Iris pigment epithelial cell (primary cell): ENCODE data around the gene CPLX1.
"Not testable (repeated sequence)": the region's sequence is repeated elsewhere in the genome, so short reads cannot be mapped to it uniquely, and the experiment has no call there.

Experiments used
- DNase-seq: peaks from one replicate; pipeline ENCODE4 v3.0.0-alpha.2; 2011; ENCODE audit warnings: low read depth

Gene CPLX1

DNA sequence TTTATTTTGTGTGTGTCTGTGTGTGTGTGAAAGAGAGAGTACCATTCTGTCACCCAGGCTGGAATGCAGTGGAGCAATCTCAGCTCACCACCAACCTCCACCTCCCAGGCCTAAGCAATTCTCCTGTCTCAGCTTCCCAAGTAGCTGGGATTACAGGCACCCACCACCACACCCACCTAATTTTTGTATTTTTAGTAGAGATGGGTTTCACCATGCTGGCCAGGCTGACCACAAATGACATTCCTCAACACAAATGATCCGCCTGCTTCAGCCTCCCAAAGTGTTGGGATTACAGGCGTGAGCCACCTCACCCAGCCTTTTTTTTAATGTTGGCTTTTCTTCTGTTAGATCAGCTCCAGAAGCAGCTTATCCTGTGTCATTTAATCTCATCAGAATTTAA is 50.4 kb downstream of the CPLX1 start:
- DNase-seq = not testable (repeated sequence)

DNA sequence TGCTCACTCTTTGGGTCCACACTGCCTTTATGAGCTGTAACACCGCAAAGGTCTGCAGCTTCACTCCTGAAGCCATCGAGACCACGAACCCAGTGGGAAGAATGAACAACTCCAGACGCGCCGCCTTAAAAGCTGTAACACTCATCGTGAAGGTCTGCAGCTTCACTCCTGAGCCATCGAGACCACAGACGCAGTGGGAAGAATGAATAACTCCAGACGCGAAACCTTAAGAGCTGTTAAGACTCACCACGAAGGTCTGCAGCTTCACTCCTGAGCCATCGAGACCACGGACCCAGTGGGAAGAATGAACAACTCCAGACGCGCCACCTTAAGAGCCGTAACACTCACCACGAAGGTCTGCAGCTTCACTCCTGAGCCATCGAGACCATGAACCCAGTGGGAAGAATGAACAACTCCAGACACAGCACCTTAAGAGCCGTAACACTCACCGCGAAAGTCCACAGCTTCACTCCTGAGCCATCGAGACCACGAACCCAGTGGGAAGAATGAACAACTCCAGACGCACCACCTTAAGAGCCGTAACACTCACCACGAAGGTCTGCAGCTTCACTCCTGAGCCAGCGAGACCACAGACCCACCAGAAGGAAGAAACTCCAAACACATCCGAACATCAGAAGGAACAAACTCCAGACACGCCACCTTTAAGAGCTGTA is 51.4 kb downstream of the CPLX1 start:
- not testable (repeated sequence) for DNase-seq

DNA sequence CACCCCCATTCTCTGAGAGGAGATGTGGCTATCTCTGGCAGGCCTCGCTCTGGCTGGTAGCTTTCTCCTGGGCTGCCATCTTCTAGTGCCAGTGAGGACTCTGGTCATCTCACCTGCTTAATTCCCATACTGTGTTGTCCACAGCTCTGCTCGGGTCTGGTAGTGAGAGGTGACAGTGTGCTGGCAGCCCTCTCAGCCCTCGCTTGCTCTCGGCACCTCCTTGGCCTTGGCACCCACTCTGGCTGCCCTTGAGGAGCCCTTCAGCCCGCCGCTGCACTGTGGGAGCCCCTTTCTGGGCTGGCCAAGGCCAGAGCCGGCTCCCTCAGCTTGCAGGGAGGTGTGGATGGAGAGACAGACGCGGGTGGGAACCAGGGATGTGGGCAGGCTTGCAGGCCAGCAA is 52.7 kb downstream of the CPLX1 start:
- no peak for DNase-seq

DNA sequence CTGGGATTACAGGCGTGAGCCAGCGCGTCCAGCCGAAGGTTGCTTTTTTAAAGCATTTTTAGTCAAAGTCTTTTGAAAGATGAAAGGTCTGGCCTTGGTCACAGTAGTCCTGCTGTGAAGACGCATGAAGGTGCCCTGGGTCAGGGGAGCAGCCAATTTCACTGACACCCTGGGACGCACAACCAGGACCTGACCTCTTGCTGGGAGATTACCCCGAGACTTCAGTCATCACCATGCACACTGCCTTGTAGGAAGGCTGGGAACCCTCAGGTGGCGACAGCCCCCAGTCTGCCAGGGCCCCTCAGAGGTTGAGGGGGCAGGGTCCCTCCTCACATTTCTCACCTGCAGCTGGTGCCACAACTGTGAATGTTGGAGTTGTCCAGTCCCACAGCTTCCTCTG is 53.2 kb downstream of the CPLX1 start:
- DNase-seq = no peak

DNA sequence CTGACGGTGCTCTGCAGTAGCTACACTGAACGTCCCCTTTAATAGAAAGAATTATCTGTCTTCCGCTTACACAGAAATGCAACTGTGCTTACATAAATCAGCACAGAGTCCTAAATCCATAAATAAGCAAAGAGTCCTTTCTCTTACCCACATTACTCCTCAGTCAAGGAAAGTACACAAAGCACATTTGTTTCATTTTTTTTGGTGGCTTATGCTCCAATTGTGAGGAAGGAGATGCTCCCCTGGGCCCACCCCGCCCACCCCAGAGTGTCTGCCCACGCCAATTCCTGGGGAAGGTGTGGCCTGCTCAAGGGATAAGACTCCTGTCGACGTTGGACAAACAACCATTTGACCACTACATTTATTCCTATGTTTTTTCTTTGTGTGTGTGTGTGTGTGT is 53.8 kb downstream of the CPLX1 start:
- DNase-seq = no peak

DNA sequence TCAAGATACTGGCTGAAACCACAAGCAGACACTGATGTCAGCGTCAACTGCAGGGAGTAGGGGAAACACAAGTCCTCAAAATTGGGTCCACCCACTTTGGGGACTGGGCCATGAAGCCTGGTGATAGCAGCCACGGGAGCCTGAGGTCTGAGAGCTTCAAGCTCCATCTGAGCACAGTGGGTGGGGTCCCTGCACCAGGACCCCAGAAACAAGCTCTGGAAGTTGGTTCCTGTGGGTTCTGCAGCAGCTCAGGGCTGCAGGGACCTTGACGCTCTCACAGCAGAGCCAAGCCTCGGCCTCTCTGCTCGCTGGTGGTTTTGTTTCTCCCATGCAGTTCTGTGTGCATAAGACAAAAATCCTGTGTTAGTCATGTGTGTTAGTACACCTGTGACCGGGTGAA is 54.5 kb downstream of the CPLX1 start:
- DNase-seq = no peak

DNA sequence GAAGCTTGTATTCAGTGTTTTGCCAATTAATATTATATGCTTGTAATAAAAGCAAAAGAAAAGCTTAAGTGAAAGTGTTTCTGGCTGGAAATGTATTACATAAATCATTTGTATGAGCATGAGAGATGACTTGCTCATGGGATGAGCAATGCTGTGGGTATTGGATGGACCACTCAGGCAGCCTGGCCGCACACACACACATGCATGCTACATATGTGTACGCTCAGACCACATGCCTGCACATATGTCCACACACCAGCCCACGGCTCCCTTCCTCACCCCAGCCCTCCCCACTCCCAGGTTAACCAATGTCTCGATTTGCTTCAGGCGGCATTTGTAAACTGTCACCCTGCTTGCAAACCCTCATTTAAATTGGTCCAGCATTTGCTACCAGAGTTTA is 55.9 kb downstream of the CPLX1 start:
- DNase-seq = no peak

DNA sequence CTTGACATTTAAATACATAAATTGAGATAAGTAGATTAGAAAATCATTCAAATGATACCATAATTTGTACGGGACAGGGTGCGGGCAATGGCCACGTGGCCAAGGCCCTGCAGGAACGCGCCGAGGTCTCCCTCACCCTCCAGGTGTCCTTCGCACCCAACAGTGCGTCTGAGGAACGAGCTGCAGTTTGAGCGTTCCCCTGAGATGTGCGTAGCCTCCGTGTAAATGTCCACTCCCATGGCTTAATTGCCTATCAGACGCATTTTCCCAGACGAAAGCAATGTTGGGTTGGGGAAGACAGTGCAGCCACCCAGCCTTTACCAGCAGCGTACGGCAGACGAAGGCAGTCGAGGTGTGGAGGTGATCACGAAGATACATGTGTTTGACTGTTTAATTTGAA is 56.4 kb downstream of the CPLX1 start:
- DNase-seq = no peak

DNA sequence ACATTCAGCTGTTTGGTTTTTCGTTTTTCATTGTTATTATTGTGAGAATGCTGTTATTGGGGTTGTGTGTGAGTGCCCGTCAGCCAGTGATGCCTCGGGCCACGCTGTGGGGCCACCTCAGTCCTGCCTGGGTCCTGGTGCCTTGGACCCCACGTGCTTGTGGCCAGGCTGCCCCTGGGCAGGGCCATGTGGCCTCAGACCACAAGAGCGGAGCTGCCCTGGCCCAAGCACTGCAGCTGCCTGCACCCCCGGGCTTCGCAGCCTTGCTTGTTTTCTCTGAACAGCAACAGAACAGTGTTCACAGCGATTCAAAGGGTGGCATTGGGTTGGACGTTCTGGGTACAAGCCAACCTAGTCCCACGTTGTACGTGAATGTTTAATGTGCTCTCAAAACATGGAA is 56.9 kb downstream of the CPLX1 start:
- DNase-seq = no peak

DNA sequence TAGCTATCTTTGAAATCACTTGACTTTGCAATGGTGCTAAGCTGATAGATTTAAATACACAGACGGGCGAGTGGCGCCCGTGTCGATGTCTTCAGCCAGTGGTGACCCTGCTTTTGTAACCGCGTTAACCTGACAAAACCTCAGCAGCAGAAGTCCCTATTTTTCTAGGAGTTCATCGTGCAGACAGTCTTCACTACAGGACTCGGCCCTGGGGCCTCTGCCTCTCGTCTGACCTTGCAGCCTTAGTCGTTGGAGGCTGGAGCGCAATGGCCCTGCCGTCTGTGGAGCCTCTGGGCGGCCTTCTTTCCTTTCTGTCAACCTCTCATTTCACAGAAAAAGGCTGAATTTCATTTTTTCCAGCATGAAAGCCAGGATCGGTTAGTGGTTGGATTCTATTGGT is 57.9 kb downstream of the CPLX1 start:
- DNase-seq = no peak

DNA sequence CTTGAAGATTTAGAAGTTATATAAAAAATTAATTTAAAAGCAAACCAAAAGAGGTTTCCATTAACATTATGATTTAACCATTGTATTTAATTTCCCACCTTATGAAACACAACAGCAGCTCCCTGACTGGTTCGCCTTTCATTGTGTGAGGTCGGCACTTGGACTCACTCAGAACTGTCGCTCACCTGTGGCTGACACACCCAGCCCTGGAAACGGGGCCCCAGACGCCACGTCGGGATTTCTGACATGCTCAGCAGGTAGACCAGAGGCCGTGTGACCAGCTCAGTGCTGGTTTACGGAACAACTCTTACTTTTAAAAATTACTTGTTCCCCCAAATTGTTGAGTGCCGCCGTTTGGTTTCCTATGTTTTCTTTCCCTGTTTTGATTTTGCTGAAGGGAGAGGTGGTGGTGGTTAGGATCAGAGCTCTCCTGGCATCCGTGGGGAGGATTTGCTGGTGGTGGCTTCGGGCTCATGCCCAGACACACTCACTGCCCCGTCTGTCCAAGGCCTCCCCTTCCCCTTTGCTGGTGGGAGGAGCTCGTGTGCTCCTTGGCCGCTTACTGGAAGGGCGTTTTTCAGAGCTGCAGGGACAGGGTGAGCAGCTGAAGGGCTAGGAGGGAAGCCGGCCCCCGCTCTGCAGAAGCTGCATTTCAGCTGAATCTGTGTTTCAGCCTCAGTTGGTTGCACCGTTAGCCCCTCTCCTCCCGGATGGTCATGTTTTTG is 59.2 kb downstream of the CPLX1 start:
- DNase-seq = no peak

DNA sequence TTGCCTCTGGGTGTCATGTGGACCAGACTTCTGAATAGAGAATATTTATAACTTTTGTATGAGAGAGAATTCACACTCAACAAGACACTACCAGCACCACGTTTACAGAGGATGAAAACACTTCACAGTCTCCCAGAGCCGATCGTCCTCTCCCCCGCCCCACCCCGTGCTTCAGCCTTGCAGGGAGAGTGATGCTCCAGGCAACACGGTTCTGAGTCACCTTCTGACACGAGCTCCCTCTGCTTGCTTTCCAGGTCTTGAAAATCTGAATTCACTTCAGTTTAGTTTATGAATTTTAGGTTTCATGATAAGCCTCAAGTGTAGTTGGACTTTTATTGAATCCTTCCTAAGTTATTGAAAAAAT is 59.8 kb downstream of the CPLX1 start:
- DNase-seq = peak; percentile 74

DNA sequence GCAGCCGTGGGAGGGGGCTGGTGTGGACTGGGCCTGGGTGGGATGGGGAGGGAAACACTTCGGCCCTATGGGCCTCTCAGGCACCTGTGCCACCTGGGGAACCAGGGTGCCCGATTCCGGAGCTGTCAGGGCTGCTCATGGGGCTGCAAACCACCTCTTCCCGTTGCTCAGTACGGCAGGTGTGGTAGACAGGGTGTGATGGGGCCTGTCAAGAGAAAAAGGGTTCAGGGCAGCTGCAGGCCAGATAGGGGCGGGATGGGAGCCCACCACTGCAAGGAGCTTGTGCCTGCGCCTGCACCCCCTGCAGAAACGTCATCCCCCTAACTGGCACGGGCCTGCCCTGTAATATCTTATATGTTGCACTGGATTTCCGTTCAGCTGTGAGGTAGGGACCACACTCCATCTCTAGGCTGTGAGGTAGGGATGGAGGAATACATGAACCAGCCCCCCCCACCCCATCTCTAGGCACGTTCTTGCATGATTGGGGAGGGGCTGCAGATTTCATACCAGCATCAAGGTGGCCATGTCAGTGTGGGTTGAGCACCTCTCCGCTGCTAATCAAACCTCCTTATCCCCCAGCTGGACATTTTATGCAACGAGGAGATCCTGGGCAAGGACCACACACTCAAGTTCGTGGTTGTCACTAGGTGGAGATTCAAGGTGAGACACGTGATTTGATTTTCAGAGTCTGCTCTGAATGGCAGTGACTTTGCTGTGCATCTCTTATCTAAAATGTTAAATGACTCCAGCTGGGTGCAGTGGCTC is 61.3 kb downstream of the CPLX1 start:
- DNase-seq = no peak

DNA sequence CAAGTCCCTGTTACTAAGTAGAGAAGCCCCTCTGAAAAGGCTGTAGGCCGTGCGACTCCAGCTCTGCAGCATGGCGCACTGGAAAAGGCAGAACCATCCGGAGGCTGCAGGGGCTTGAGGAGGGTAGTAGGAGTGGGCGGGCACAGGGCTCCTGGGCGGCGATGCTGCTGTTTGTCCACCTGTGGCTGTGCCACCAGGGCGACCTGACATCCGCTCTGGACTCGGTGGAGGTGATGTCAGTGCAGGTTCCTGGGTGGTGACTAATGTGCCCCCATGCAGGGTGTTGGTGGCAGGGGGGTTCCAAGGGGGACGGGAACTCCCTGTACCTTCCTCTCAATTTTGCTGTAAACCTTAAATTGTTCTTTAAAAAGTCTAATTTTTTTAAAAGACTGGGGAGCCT is 62.0 kb downstream of the CPLX1 start:
- no peak for DNase-seq

DNA sequence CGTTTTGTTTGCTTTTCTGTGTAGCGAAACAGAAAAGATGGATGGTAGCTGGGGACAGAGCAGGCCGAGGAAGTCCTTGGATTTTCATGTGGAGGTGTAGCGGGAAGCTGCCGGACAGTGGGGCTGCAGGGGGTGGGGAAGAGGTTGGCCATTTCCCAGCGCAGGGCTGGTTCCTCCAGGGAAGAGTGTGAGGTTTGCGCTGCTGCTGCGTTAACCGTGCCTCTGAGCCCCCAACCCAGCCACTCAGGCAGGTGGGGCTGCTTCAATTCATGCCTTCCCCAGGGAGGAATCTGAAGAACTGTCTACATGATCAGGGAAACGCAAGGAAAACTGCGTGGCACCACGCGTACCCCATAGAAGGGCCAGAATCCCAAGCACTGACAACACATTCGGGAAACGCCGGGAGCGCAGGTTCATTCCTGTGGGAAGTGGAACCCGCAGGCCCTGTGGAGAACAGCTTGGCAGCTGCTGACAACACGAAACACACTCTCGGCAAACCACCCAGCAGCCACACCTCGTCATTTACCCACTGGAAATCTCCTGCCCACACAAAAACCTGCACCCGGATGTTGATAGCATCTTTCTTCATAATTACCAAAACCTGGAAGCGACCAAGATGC is 62.6 kb downstream of the CPLX1 start:
- no peak for DNase-seq

DNA sequence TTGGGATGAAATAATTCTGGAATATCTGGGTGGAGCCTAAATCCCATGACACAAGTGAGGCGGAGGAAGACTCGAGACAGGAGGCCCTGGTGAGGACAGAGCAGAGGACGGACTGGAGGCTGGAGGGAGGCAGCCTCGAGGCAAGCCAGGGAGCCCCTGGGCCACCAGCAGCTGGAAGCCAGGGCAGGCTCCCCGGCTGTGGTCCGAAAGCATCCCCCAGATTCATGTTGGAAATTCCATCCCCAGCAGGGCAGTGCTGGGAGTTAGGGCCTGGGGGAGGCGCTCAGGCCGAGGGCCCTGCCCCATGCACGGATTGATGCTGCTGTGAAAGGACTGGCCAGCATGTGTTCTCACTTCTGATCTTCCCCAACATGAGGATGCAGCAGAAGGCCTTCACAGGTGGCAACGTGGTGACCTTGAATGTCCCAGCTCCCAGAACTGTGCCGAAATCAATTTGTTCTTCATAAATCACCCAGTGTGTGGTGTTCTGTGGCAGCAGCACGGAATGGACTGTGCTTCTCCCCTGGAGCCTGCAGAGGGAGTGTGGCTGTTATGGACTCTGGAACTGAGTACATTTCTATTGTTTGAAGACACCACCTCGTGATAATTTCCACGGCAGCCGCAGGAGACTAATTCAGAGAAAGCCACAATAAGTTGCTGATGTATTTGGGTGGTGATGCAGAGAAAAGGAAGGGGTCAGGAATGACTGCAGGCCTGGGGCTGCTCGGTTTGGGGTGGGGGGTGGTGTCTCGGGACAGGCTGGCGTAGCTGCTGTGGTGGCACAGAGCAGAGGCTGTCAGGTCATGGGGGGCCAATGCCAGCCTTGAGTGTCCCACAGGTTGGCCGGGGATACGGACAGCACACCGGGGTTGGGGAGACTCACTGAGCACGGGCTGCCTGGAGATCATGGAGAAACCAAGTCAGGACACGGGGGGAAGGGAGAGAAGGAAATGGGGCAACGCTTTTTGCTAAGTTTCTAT is 63.4 kb downstream of the CPLX1 start:
- DNase-seq = no peak

DNA sequence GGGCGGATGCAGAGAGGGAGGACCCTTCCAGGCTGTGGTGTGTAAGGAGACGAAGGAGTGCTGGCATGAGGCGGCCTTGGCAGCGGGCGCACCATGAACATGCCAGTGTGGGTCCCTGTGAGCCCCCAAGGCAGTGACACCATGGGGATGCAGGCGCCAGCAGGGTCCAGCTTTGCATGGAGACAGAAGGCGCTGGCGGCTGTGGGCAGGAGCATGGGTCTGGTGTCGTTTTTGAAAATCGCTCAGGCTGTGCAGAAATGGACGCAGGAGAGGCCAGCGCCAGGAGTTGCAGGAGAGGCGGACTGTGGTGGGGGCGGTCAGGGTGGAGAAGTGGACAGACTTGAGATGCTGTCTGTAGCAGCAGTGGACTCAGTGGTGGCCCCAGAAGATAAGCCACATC is 64.2 kb downstream of the CPLX1 start:
- no peak for DNase-seq

DNA sequence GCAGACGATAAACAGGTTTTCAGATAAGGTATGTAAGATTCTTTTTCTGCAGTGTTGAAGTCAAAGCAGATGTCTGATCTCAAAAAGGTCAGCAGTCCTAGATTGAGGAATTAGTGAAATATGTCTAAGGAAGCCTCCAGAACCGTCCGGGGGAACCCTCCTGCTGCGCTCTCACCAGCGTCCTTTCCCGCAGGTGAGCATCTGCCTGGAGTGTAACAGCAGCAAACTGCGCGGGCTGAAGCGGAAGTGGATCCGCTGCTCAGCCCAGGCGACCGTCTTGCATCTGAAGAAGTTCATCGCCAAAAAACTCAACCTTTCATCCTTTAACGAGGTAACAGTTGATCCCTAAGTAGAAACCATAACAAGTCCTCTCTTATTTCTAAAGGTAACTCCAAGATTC is 64.8 kb downstream of the CPLX1 start:
- DNase-seq = no peak

DNA sequence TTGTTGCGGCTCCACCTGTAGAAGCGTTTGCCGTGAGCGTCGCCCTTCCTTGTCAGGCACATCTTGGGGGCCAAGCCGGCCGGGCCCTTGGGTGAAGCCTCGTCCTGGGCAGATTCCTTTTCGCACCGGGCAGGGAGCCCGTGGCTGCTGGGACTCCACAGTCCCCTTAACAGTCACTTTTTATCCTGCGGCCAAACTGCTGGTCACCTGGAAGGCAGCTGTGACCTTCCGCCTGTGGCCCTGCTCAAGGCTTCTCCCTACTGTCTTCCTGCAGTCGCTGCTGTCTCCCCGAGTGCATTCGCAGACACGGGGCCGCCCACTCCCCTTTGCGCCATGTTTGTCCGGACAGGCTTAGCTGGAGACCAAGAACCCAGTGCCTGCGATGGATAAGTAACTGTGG is 65.3 kb downstream of the CPLX1 start:
- no peak for DNase-seq

DNA sequence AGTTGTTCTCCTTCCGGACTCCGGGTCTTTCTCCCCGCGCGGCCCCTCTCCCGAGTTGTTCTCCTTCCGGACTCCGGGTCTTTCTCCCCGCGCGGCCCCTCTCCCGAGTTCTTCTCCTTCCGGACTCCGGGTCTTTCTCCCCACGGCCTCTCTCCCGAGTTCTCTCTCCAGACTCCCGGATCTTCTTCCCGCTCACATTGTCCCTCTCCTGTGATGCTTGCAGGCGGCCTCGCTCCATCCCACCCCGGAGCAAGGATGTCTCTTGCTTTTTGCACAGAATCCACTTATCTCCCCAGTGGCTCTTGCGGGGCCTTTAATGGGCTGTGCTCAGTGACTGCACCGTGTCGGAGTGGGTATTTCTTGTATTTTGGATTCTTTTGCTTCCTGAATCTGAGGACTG is 66.1 kb downstream of the CPLX1 start:
- not testable (repeated sequence) for DNase-seq

DNA sequence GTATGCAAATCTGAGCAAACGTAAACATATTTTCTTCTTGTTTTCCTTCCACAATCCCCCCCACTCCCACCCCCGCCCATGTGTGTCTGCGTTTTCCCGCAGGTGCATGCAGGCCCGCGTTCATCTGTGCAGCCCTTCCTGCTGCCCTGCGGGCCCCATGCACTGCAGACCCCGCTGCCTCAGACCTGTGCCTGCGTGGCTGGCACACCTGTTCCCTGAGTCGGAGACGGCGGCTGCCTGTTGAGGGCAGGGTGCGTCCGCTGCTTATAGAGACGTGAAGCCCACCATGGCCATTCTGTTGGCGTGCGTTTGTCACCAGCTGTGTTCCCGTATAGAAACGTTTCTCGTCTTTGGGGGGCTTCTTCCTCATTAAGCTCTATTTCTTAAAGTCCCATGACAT is 68.8 kb downstream of the CPLX1 start:
- DNase-seq = no peak
